SK-N-SH (cell line): ENCODE data around the gene TIMP2. TPM values are rescaled to one million over a fixed set of nuclear protein-coding genes. Genes with fewer than 3 reads are reported as not detected.

Source experiments
- CTCF ChIA-PET: fragments of 300-600, 350-600 bp; formaldehyde crosslinking; extraction: SDS; loops from one replicate; lab custom pipeline; 2021; lab: Yijun Ruan, JAX
- POLR2A ChIA-PET: fragments of 350-600 bp; sonication (Branson Sonifier 250); formaldehyde crosslinking; extraction: SDS; loops from one replicate; lab custom pipeline; 2020; ENCODE audit warnings: antibody characterized with exemption, inconsistent platforms; lab: Yijun Ruan, JAX
- DNase-seq: peaks from one replicate; pipeline ENCODE4 v3.0.0; 2012
- H2AFZ ChIP-seq: fragments of 200-600 bp; sonication (generic); 2 replicates; pipeline ENCODE4 v1.8.1; 2016; ENCODE audit warnings: antibody characterized with exemption, mild to moderate bottlenecking, low read depth
- H3F3A ChIP-seq: fragments of 200-600 bp; sonication (generic); replicated peaks from 2 replicates; pipeline ENCODE3; 2016; ENCODE audit warnings: antibody characterized with exemption, mild to moderate bottlenecking; ENCODE audit not compliant: insufficient read depth
- H3K27ac ChIP-seq, 2 experiments: fragments of 200-500 bp in 1 of 2; fragments of 200-600 bp in 1 of 2; sonication (Bioruptor generic) in 1 of 2; sonication (generic), shearing (Covaris generic) in 1 of 2; 2 replicates each; pipeline versions ENCODE4 v1.5.1 to v1.6.1; 2014 to 2016; ENCODE audit warnings: low read depth in 2 of 2, inconsistent platforms in 1 of 2, low read length in 1 of 2, mild to moderate bottlenecking in 1 of 2, mixed read lengths in 1 of 2
- H3K27me3 ChIP-seq: fragments of 200-600 bp; sonication (generic), shearing (Covaris generic); 2 replicates; pipeline ENCODE4 v1.6.1; 2016; ENCODE audit warnings: mixed run types; ENCODE audit not compliant: insufficient read depth
- H3K36me3 ChIP-seq, 2 experiments: fragments of 200-500 bp in 1 of 2; fragments of 200-600 bp in 1 of 2; sonication (Bioruptor generic) in 1 of 2; sonication (generic) in 1 of 2; replicated peaks in 1 of 2; 2 replicates each; pipeline versions ENCODE3 to v1.5.1; 2014 to 2016; ENCODE audit warnings: low read length in 1 of 2, mild to moderate bottlenecking in 1 of 2; ENCODE audit not compliant: insufficient read depth in 2 of 2, control insufficient read depth in 1 of 2
- H3K4me1 ChIP-seq, 2 experiments: fragments of 200-500 bp in 1 of 2; fragments of 200-600 bp in 1 of 2; sonication (Bioruptor generic) in 1 of 2; sonication (generic), shearing (Covaris generic) in 1 of 2; 2 replicates each; pipeline versions ENCODE4 v1.5.1 to v1.6.1; 2014 to 2016; ENCODE audit warnings: low read depth in 1 of 2, low read length in 1 of 2, mixed run types in 1 of 2; ENCODE audit not compliant: insufficient read depth in 2 of 2, control insufficient read depth in 1 of 2
- H3K4me2 ChIP-seq: fragments of 200-600 bp; sonication (generic), shearing (Covaris generic); 2 replicates; pipeline ENCODE4 v1.6.1; 2017; ENCODE audit warnings: mixed run types
- H3K4me3 ChIP-seq, 2 experiments: fragments of 200-500 bp in 1 of 2; fragments of 200-600 bp in 1 of 2; sonication (Bioruptor generic) in 1 of 2; sonication (generic), shearing (Covaris generic) in 1 of 2; 2 replicates each; pipeline versions ENCODE4 v1.5.1 to v1.8.1; 2014 to 2016; ENCODE audit warnings: low read depth in 2 of 2, inconsistent platforms in 1 of 2, low read length in 1 of 2, mild to moderate bottlenecking in 1 of 2, mixed read lengths in 1 of 2, moderate library complexity in 1 of 2
- H3K79me2 ChIP-seq: fragments of 200-600 bp; sonication (generic); 2 replicates; pipeline ENCODE4 v1.8.1; 2017; ENCODE audit warnings: mild to moderate bottlenecking; ENCODE audit not compliant: insufficient read depth
- H3K9ac ChIP-seq: fragments of 200-600 bp; sonication (generic); 2 replicates; pipeline ENCODE4 v1.6.1; 2017; ENCODE audit warnings: mixed run types
- H3K9me2 ChIP-seq: fragments of 200-600 bp; sonication (generic); 2 replicates; pipeline ENCODE4 v1.6.1; 2017; ENCODE audit warnings: mixed run types
- H3K9me3 ChIP-seq: fragments of 200-600 bp; sonication (generic); 2 replicates; pipeline ENCODE4 v1.6.1; 2017; ENCODE audit warnings: mixed run types, mild to moderate bottlenecking, moderate library complexity
- H4K20me1 ChIP-seq: fragments of 200-600 bp; sonication (generic); 2 replicates; pipeline ENCODE4 v1.6.1; 2017; ENCODE audit warnings: mild to moderate bottlenecking, mixed run types; ENCODE audit not compliant: insufficient read depth
- ELF1 ChIP-seq: IDR thresholded peaks from 2 replicates; pipeline ENCODE4 v1.4.0; 2012
- EP300 ChIP-seq, 2 experiments: IDR thresholded peaks; 2 replicates each; pipeline versions ENCODE4 v1.4.0 to v1.6.1; 2012; ENCODE audit warnings: borderline replicate concordance in 1 of 2, low read depth in 1 of 2, low read length in 1 of 2
- EZH2phosphoT487 ChIP-seq: fragments of 200-600 bp; sonication (generic); IDR thresholded peaks from 2 replicates; pipeline ENCODE4 v1.6.1; 2017; ENCODE audit warnings: low read depth, mixed run types, mild to moderate bottlenecking, antibody characterized with exemption, moderate library complexity, borderline replicate concordance
- MAX ChIP-seq: IDR thresholded peaks from 2 replicates; pipeline ENCODE4 v1.4.0; 2012; ENCODE audit warnings: low read depth
- MEF2A ChIP-seq: IDR thresholded peaks from 2 replicates; pipeline ENCODE4 v1.4.0; 2012; ENCODE audit warnings: low read depth, borderline replicate concordance
- MXI1 ChIP-seq: IDR thresholded peaks from 2 replicates; pipeline ENCODE4 v1.6.1; 2012; ENCODE audit warnings: mild to moderate bottlenecking, low read depth, low read length, improper control_type of control experiment
- PBX3 ChIP-seq: IDR thresholded peaks from 2 replicates; pipeline ENCODE4; 2012
- POLR2AphosphoS5 ChIP-seq: IDR thresholded peaks from 2 replicates; pipeline ENCODE4 v1.6.1; 2012; ENCODE audit warnings: low read depth, low read length
- SIN3A ChIP-seq: IDR thresholded peaks from 2 replicates; pipeline ENCODE4 v1.6.1; 2012; ENCODE audit warnings: low read depth, mild to moderate bottlenecking, low read length, moderate library complexity, borderline replicate concordance
- TEAD4 ChIP-seq: IDR thresholded peaks from 2 replicates; pipeline ENCODE4 v1.4.0; 2012; ENCODE audit warnings: mild to moderate bottlenecking, borderline replicate concordance; ENCODE audit not compliant: insufficient read depth
- USF1 ChIP-seq: IDR thresholded peaks from 2 replicates; pipeline ENCODE4 v1.4.0; 2012; ENCODE audit warnings: low read depth, borderline replicate concordance
- YY1 ChIP-seq: IDR thresholded peaks from 2 replicates; pipeline ENCODE4 v1.4.0; 2012; ENCODE audit warnings: low read depth, mild to moderate bottlenecking
- WGBS: methylation state at CpG from one replicate; pipeline ENCODE4 v1.1.6; 2017; ENCODE audit warnings: low lambda C conversion rate; 5-methylcytosine and 5-hydroxymethylcytosine counted together
- polyA plus RNA-seq, 3 experiments: library from polyadenylated mRNA; depleted of rRNA; stranded (reverse); fragments of >200 nt; gene quantifications; 2 replicates each; pipeline ENCODE4 v1.2.3, GENCODE V29; 2012
- TF ChIP-seq, protein P1 (sequence below): fragments of 200-600 bp; sonication (generic); IDR thresholded peaks from 2 replicates; pipeline ENCODE4 v1.6.1; 2017; ENCODE audit warnings: antibody characterized with exemption, mild to moderate bottlenecking, moderate library complexity
- TF ChIP-seq, protein P2 (sequence below): fragments of 150-350 bp; IDR thresholded peaks from 2 replicates; pipeline ENCODE4 v1.6.1; 2016; ENCODE audit warnings: mild to moderate bottlenecking, low read depth, low read length
- TF ChIP-seq, protein P3 (sequence below): IDR thresholded peaks from 2 replicates; pipeline ENCODE4 v1.4.0; 2012; ENCODE audit warnings: low read depth, borderline replicate concordance
- TF ChIP-seq, protein P4 (sequence below): fragments of 150-350 bp; IDR thresholded peaks from 2 replicates; pipeline ENCODE4 v1.6.1; 2017; ENCODE audit warnings: antibody characterized with exemption, low read length, low read depth, borderline replicate concordance

TIMP2 gene
- polyA plus RNA-seq, 1 of the 3 experiments (the other 2 are of a cell fraction) = 441 TPM

DNA sequence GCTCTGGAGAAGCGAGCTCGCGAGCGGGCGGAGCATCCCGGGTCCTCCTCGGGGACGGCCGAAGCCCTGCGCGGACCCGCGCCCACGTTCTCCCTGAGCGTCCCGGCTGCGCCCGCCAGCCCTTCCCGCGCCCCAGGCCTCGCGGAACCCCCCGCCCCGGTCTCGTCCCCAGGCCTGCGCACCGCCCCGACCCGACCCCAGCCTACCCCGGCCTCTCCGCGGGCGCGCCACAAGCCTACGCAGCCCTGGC, 84.7 kb downstream of the TIMP2 start:
- H3K4me2 ChIP-seq = peak overlapping the region; percentile 92
- H3K4me1 ChIP-seq = peaks cover 14 to 28% of the 10 kb centered on the region in 2 experiments; a peak in 3 of 4 replicates
- TF ChIP-seq, protein P1, sequence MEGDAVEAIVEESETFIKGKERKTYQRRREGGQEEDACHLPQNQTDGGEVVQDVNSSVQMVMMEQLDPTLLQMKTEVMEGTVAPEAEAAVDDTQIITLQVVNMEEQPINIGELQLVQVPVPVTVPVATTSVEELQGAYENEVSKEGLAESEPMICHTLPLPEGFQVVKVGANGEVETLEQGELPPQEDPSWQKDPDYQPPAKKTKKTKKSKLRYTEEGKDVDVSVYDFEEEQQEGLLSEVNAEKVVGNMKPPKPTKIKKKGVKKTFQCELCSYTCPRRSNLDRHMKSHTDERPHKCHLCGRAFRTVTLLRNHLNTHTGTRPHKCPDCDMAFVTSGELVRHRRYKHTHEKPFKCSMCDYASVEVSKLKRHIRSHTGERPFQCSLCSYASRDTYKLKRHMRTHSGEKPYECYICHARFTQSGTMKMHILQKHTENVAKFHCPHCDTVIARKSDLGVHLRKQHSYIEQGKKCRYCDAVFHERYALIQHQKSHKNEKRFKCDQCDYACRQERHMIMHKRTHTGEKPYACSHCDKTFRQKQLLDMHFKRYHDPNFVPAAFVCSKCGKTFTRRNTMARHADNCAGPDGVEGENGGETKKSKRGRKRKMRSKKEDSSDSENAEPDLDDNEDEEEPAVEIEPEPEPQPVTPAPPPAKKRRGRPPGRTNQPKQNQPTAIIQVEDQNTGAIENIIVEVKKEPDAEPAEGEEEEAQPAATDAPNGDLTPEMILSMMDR = no peak
- TF ChIP-seq TEAD4 (no peak), EP300 (IDR thresholded peaks at IDR 0.05; ENCODE audit: borderline replicate concordance in 1 of 2, low read depth in 1 of 2, low read length in 1 of 2) (no peak), PBX3 (no peak), YY1 (no peak)
- TF ChIP-seq, protein P2, sequence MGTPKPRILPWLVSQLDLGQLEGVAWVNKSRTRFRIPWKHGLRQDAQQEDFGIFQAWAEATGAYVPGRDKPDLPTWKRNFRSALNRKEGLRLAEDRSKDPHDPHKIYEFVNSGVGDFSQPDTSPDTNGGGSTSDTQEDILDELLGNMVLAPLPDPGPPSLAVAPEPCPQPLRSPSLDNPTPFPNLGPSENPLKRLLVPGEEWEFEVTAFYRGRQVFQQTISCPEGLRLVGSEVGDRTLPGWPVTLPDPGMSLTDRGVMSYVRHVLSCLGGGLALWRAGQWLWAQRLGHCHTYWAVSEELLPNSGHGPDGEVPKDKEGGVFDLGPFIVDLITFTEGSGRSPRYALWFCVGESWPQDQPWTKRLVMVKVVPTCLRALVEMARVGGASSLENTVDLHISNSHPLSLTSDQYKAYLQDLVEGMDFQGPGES = no peak
- TF ChIP-seq, protein P3, sequence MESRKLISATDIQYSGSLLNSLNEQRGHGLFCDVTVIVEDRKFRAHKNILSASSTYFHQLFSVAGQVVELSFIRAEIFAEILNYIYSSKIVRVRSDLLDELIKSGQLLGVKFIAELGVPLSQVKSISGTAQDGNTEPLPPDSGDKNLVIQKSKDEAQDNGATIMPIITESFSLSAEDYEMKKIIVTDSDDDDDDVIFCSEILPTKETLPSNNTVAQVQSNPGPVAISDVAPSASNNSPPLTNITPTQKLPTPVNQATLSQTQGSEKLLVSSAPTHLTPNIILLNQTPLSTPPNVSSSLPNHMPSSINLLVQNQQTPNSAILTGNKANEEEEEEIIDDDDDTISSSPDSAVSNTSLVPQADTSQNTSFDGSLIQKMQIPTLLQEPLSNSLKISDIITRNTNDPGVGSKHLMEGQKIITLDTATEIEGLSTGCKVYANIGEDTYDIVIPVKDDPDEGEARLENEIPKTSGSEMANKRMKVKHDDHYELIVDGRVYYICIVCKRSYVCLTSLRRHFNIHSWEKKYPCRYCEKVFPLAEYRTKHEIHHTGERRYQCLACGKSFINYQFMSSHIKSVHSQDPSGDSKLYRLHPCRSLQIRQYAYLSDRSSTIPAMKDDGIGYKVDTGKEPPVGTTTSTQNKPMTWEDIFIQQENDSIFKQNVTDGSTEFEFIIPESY = no peak
- peaks cover 27% of the 10 kb centered on the region for H4K20me1 ChIP-seq
- WGBS = 3% methylated on average over 33 of the region's 35 CpGs
- H2AFZ ChIP-seq = no peak overlapping the region
- ChIA-PET CTCF (interaction anchor here (1.0 to 4.6 kb wide), 4 partner anchors 25 to 132 kb away, joined by 3 to 25 read pairs (median 5); no protein-coding TSS in a partner anchor), POLR2A (interaction anchor here (0.7 kb wide), 1 partner anchor 123 kb away, joined by 3 read pairs; no protein-coding TSS in a partner anchor)
- H3K9me2 ChIP-seq = no peaks in the 10 kb centered on the region
- DNase-seq = no peak
- H3K79me2 ChIP-seq = peaks cover 51% of the 10 kb centered on the region
- H3K4me3 ChIP-seq = peak overlapping the region; percentile 75 to 84
- peak overlapping the region; percentile 94 for H3K9ac ChIP-seq
- H3F3A ChIP-seq = no peaks in the 10 kb centered on the region
- H3K27me3 ChIP-seq = no peaks in the 10 kb centered on the region
- peaks cover 21 to 27% of the 10 kb centered on the region in 2 experiments for H3K36me3 ChIP-seq
- peak overlapping the region; percentile 79 to 90 for H3K27ac ChIP-seq
- H3K9me3 ChIP-seq = no peaks in the 10 kb centered on the region

DNA sequence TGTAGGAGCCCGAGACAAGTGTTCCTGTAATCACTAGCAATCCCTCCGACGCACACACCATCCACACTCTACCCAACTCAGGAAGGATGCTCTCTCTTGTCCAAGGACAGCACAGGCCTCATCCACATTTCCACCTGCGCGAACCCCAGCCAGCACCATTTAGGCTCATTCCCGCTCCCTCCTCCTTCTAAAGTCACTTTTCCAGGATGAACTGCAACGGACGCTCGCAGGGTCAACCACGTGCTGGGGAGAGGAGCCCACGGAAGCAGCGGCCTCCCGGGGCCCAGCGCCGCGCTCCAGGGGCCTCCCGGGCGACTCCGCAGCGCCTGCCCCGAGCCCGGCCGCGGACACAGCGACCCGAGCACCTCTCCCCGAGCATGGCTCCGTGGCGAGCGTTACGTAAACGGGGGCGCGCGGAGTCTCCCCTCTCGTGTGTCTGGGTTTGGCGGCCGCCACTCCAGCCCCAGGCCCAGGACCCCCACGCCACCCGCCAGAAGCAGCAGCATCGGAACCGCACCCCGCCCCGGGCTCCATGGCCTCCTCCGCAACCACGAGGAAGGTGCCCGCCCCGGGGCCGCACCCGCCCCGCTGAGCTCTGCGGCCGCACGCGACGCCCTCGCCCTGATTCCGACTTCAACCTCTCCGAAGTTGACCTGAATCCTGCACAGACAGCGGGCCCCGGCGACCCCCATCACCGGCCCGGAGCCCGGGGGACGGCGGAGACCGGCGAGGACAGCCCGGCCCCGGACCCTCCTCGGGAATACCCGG, 85.2 kb downstream of the TIMP2 start:
- Histone ChIP-seq H3K4me3 (peak overlapping the region; percentile 75 to 84), H3F3A (no peaks in the 10 kb centered on the region), H3K4me2 (peak overlapping the region; percentile 92), H3K79me2 (peaks cover 56% of the 10 kb centered on the region), H3K4me1 (peaks cover 14 to 28% of the 10 kb centered on the region in 2 experiments; a peak in 3 of 4 replicates), H3K9me3 (no peaks in the 10 kb centered on the region), H3K36me3 (peaks cover 26 to 32% of the 10 kb centered on the region in 2 experiments), H3K27me3 (no peaks in the 10 kb centered on the region), H2AFZ (no peak overlapping the region), H3K9me2 (no peaks in the 10 kb centered on the region), H4K20me1 (peaks cover 27% of the 10 kb centered on the region), H3K9ac (peak overlapping the region; percentile 94), H3K27ac (peak overlapping the region; percentile 79 to 90)
- TF ChIP-seq MEF2A = no peak
- peak; percentile 89 for TF ChIP-seq MXI1
- TF ChIP-seq POLR2AphosphoS5 = no peak
- peak; percentile 81 for TF ChIP-seq MAX
- TF ChIP-seq, protein P4, sequence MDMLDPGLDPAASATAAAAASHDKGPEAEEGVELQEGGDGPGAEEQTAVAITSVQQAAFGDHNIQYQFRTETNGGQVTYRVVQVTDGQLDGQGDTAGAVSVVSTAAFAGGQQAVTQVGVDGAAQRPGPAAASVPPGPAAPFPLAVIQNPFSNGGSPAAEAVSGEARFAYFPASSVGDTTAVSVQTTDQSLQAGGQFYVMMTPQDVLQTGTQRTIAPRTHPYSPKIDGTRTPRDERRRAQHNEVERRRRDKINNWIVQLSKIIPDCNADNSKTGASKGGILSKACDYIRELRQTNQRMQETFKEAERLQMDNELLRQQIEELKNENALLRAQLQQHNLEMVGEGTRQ = no peak
- 0 out of 2 replicates have a peak, but pooled peaks have one; percentile 12 for TF ChIP-seq USF1
- TF ChIP-seq EZH2phosphoT487 = no peak
- no peak for TF ChIP-seq ELF1
- TF ChIP-seq SIN3A = peak; percentile 5; the same call in 1 of the 2 replicates
- ChIA-PET CTCF (interaction anchor here (1.0 to 4.6 kb wide), 4 partner anchors 26 to 132 kb away, joined by 3 to 25 read pairs (median 5); no protein-coding TSS in a partner anchor), POLR2A (interaction anchor here (0.7 kb wide), 1 partner anchor 123 kb away, joined by 3 read pairs; no protein-coding TSS in a partner anchor)
- 2% methylated on average over 46 of the region's 73 CpGs for WGBS
- DNase-seq = peak; percentile 79
